ENCODE results near the gene RNF144A. TPM values are rescaled to one million over a fixed set of nuclear protein-coding genes. Genes with fewer than 3 reads are reported as not detected.

Gene RNF144A
- total and polyA plus RNA-seq, 10 of the 15 experiments (the other 5 are each of a cell fraction or from before 2014, with no cell fraction given) = 0.02 to 12.1 (median 0.48) TPM; not detected in 1

- TF ChIP-seq ZBTB33 (IDR thresholded peaks at IDR 0.05) (no peak), YBX1 (IDR thresholded peaks at IDR 0.05) (no peak), ATF7 (IDR thresholded peaks at IDR 0.05; ENCODE audit: low read depth) (no peak)
Measured at GRCh38 chr2:7013471-7014160, 96.4 kb downstream of the RNF144A start (continued).

GRCh38 chr2:7014174-7014640 lies 97.0 kb downstream of the RNF144A start:
- no peaks in the 10 kb centered on the region for H3K79me2 ChIP-seq (ENCODE audit: control insufficient read depth, insufficient read depth, low read length)
- ATAC-seq (peak; percentile 86), FAIRE-seq (no peak), DNase-seq (ENCODE audit: low read depth, low spot score) (no peak)
- H3K9ac ChIP-seq (ENCODE audit: control insufficient read depth, insufficient read depth, low read length) = no peak overlapping the region
- H3K4me2 ChIP-seq (ENCODE audit: control insufficient read depth, insufficient read depth) = no peak overlapping the region
- no peaks in the 10 kb centered on the region for H3K36me3 ChIP-seq (ENCODE audit: control insufficient read depth in 2 of 2, insufficient read depth in 2 of 2, low read length in 1 of 2)
- SMC1A ChIA-PET (ENCODE audit: uncharacterized antibody, unreplicated experiment) = interaction anchor here (0.9 to 4.9 kb wide), 22 partner anchors 15 to 187 kb away, joined by 3 to 56 read pairs (median 6); partner anchors contain the start of gene RNF144A
- H3K9me3 ChIP-seq (replicated peaks; ENCODE audit: control insufficient read depth, insufficient read depth, low read length) = no peaks in the 10 kb centered on the region
- no peak for TF ChIP-seq PML (IDR thresholded peaks at IDR 0.05; ENCODE audit: low read length)
- peak; percentile 37 to 61 (median 58); a peak in 5 of 6 replicates for TF ChIP-seq CTCF (IDR thresholded peaks at IDR 0.05 in 2 of 3, conservative IDR thresholded peaks at IDR 0.05 in 1 of 3; ENCODE audit: control insufficient read depth in 2 of 3, extremely low read depth in 1 of 3, insufficient read depth in 1 of 3, low read depth in 3 of 3, low read length in 3 of 3)
- TF ChIP-seq SMC3 (IDR thresholded peaks at IDR 0.05; ENCODE audit: borderline replicate concordance, low read length) = peak; percentile 55; the same call in 1 of the 2 replicates
- TF ChIP-seq BHLHE40 (IDR thresholded peaks at IDR 0.05; ENCODE audit: borderline replicate concordance in 1 of 2, low read depth in 2 of 2, low read length in 1 of 2) = peak in 1 of 2 experiments; percentile 14; a peak in 1 of 4 replicates
- TF ChIP-seq ZBTB11 (CRISPR knock-in tag; IDR thresholded peaks at IDR 0.05) = no peak
- peak; percentile 42 for TF ChIP-seq RAD21 (IDR thresholded peaks at IDR 0.05; ENCODE audit: insufficient read depth, low read depth, low read length)
- TF ChIP-seq RUNX3 (IDR thresholded peaks at IDR 0.05; ENCODE audit: low read length) = peak; percentile 69
- no peaks in the 10 kb centered on the region; a peak in 1 of 4 replicates for H3K27me3 ChIP-seq (replicated peaks in 1 of 2; ENCODE audit: control insufficient read depth in 2 of 2, insufficient read depth in 2 of 2, low read length in 1 of 2)
- WGBS (ENCODE audit: insufficient coverage, insufficient replicate concordance, low lambda C conversion rate, missing lambda C conversion rate) = 31% methylated on average over 5 of the region's 5 CpGs
- H3K4me3 ChIP-seq = no peak overlapping the region
- H3K27ac ChIP-seq (ENCODE audit: control insufficient read depth, insufficient read depth) = no peak overlapping the region
- in situ Hi-C loops (cut with MboI) = no loop called here
- CTCF ChIA-PET = interaction anchor here (0.7 to 6.5 kb wide), 27 partner anchors 9 to 188 kb away, joined by 3 to 107 read pairs (median 5); partner anchors contain the start of gene RNF144A
- no TSS peak for BruUV-seq (replicated peaks)
- H3K4me1 ChIP-seq (ENCODE audit: control insufficient read depth, insufficient read depth, low read length) = no peaks in the 10 kb centered on the region
- POLR2A ChIA-PET = interaction anchor here (0.5 to 1.4 kb wide), 3 partner anchors 15 to 137 kb away, joined by 3 read pairs; partner anchors contain the start of gene RSAD2
- H4K20me1 ChIP-seq (ENCODE audit: control insufficient read depth, insufficient read depth) = no peaks in the 10 kb centered on the region
- intact Hi-C loops (cut with micrococcal nuclease; ENCODE audit: unreplicated experiment) = loop anchor here (5.0 kb wide), 1 partner anchor 117 kb away; no protein-coding TSS in a partner anchor
- RAD21 ChIA-PET (ENCODE audit: unreplicated experiment) = interaction anchor here (0.6 to 3.2 kb wide), 17 partner anchors 8 to 120 kb away, joined by 3 to 32 read pairs (median 5); no protein-coding TSS in a partner anchor
- no peak overlapping the region for H2AFZ ChIP-seq (ENCODE audit: control insufficient read depth, low read depth, low read length)
